ENCODE measurements around the gene FOXD1.

The FOXD1 gene

DNA sequence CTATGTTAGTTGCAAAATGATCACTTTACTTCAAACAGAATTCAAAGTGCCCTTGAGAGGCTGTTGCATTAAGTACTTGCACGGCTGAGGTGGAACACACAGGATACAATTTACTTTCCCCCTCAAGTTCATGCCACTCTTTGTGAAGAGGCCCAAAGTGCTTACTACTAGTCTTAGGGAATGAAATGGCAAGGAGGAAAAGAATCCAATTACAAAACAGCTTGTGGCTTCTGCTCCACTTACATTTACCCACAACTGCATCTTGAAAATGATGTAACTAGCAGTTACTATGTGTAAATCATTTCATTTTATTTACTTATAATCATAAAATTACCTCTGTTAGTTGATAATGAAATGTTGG lies 14.6 kb downstream of the FOXD1 start:
- Histone ChIP-seq H4K20me1 (peaks cover 46% of the 10 kb centered on the region), H3K9ac (no peak overlapping the region), H3K4me3 (no peak overlapping the region), H3K36me3 (no peaks in the 10 kb centered on the region), H3K27ac (no peak overlapping the region), H3K9me3 (peaks cover 21% of the 10 kb centered on the region), H3K4me2 (no peak overlapping the region), H3K4me1 (no peaks in the 10 kb centered on the region), H3K27me3 (peaks cover 64% of the 10 kb centered on the region)
- TF ChIP-seq Cebpa-rat (IDR thresholded peaks at IDR 0.05) = no peak

DNA sequence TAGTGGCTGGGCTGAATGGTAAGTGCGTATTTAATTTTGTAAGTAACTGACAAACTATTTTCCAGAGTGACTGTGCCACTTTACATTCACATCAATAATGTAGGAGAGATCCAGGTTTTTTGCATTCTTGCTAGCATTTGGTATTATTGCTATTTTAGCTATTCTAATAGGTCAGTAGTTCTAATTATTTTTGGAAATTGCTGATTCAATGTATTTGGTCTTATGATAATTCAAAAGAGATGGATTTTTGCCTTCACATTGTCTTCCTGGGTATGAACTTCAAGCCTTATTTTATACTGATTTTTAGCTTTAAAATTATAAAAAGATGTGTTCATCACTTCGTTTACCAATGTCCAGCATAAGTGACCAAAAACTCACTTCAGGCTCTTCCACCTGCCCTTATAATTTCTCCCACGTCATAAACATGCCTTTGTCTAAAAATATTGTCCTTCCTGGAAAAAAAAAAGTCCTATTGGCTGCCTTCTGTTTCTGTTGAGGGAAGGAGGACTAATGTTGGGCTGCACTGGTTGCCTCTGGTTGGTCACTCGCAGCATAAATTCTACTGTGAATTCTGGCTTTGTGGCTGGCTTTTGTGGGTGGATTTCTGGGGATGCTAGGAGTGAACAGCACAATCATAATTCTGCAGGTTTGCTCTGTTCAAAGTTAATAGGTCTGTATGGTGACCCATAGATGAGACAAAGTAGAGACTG lies 15.2 kb downstream of the FOXD1 start:
- TF ChIP-seq Cebpa-rat (IDR thresholded peaks at IDR 0.05) = no peak
- no peaks in the 10 kb centered on the region for H3K36me3 ChIP-seq
- H3K4me2 ChIP-seq = no peak overlapping the region
- no peaks in the 10 kb centered on the region for H3K4me1 ChIP-seq
- H3K4me3 ChIP-seq = no peak overlapping the region
- no peak overlapping the region for H3K27ac ChIP-seq
- peaks cover 21% of the 10 kb centered on the region for H3K9me3 ChIP-seq
- peaks cover 41% of the 10 kb centered on the region for H4K20me1 ChIP-seq
- no peak overlapping the region for H3K9ac ChIP-seq
- H3K27me3 ChIP-seq = peaks cover 59% of the 10 kb centered on the region

DNA sequence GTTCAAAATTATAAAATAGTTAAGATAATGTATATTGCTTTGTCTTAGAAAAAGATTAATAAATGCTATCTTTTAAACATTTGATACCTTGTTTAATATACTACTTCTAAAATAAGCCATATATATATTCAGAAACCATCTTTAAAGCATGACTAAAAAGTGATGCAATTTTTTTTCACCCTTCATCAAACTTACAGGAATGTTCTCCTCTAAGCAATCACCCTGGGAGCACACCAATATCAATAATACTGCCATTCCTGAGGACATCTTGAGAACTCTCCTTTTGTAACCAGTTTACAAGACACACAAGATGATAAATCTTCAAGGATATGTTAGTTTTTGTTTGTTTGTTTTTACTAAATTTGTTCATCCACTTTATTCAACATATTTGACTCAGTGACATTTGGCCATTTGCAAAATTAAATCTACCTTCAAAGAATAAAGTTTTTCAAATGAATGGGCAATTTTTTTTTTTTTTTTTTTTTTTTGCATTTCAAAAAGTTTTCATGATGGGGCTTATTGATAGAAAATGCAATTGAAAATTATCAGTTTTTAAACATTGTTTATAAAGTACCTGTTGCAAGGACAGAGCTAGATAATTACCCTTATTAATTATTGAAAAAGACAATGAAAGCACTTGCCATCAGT lies 17.2 kb downstream of the FOXD1 start:
- H3K9me3 ChIP-seq = peaks cover 8% of the 10 kb centered on the region
- H3K36me3 ChIP-seq = no peaks in the 10 kb centered on the region
- peaks cover 38% of the 10 kb centered on the region for H3K27me3 ChIP-seq
- H4K20me1 ChIP-seq = peaks cover 20% of the 10 kb centered on the region
- no peak overlapping the region for H3K4me3 ChIP-seq
- H3K9ac ChIP-seq = no peak overlapping the region
- H3K4me2 ChIP-seq = no peak overlapping the region
- no peaks in the 10 kb centered on the region for H3K4me1 ChIP-seq
- TF ChIP-seq Cebpa-rat (IDR thresholded peaks at IDR 0.05) = no peak
- no peak overlapping the region for H3K27ac ChIP-seq

- Histone ChIP-seq H3K27me3 (no peaks in the 10 kb centered on the region), H3K9me3 (no peaks in the 10 kb centered on the region), H4K20me1 (no peaks in the 10 kb centered on the region), H3K4me2 (no peak overlapping the region), H3K36me3 (no peaks in the 10 kb centered on the region), H3K4me3 (no peak overlapping the region), H3K9ac (no peak overlapping the region), H3K27ac (no peak overlapping the region), H3K4me1 (no peaks in the 10 kb centered on the region)
- TF ChIP-seq Cebpa-rat (IDR thresholded peaks at IDR 0.05) = no peak
These were observed 22.5 kb downstream of the FOXD1 start for GRCh38 chr5:73426034-73426433.

GRCh38 chr5:73424556-73424977 lies 24.0 kb downstream of the FOXD1 start:
- Histone ChIP-seq H3K36me3 (no peaks in the 10 kb centered on the region), H3K4me2 (no peak overlapping the region), H3K4me1 (no peaks in the 10 kb centered on the region), H3K4me3 (no peak overlapping the region), H3K27ac (no peak overlapping the region), H4K20me1 (no peaks in the 10 kb centered on the region), H3K9ac (no peak overlapping the region), H3K27me3 (peaks cover 12% of the 10 kb centered on the region), H3K9me3 (peaks cover 4% of the 10 kb centered on the region)
- no peak for TF ChIP-seq Cebpa-rat (IDR thresholded peaks at IDR 0.05)

DNA sequence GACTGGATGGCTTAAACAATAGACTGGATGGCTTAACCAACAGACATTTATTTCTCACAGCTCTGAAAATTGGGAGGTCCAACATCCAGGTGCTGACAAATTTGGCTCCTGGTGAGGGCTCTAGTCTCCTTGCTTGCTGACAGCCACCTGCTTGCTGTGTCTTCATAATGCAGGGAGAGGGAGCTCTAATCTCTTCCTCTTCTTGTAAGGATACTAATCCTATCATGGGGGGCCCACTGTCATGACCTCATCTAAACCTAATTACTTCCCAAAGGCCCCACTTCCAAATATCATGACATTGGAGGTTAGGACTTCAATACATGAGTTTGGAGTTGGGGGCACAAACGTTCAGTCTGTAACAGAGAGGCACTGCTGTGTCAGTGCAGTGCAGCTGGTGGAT lies 26.4 kb downstream of the FOXD1 start:
- Histone ChIP-seq H4K20me1 (no peaks in the 10 kb centered on the region), H3K27ac (no peak overlapping the region), H3K9me3 (peaks cover 8% of the 10 kb centered on the region), H3K4me3 (no peak overlapping the region), H3K4me1 (no peaks in the 10 kb centered on the region), H3K4me2 (no peak overlapping the region), H3K27me3 (peaks cover 36% of the 10 kb centered on the region), H3K9ac (no peak overlapping the region), H3K36me3 (no peaks in the 10 kb centered on the region)
- no peak for TF ChIP-seq Cebpa-rat (IDR thresholded peaks at IDR 0.05)

- peaks cover 8% of the 10 kb centered on the region for H3K9me3 ChIP-seq
- no peak for TF ChIP-seq Cebpa-rat (IDR thresholded peaks at IDR 0.05)
- no peak overlapping the region for H3K4me3 ChIP-seq
- H4K20me1 ChIP-seq = no peaks in the 10 kb centered on the region
- H3K27me3 ChIP-seq = peaks cover 39% of the 10 kb centered on the region
- no peaks in the 10 kb centered on the region for H3K36me3 ChIP-seq
- no peaks in the 10 kb centered on the region for H3K4me1 ChIP-seq
- no peak overlapping the region for H3K27ac ChIP-seq
- no peak overlapping the region for H3K4me2 ChIP-seq
- no peak overlapping the region for H3K9ac ChIP-seq
These were observed 27.9 kb downstream of the FOXD1 start for GRCh38 chr5:73420666-73421065.

DNA sequence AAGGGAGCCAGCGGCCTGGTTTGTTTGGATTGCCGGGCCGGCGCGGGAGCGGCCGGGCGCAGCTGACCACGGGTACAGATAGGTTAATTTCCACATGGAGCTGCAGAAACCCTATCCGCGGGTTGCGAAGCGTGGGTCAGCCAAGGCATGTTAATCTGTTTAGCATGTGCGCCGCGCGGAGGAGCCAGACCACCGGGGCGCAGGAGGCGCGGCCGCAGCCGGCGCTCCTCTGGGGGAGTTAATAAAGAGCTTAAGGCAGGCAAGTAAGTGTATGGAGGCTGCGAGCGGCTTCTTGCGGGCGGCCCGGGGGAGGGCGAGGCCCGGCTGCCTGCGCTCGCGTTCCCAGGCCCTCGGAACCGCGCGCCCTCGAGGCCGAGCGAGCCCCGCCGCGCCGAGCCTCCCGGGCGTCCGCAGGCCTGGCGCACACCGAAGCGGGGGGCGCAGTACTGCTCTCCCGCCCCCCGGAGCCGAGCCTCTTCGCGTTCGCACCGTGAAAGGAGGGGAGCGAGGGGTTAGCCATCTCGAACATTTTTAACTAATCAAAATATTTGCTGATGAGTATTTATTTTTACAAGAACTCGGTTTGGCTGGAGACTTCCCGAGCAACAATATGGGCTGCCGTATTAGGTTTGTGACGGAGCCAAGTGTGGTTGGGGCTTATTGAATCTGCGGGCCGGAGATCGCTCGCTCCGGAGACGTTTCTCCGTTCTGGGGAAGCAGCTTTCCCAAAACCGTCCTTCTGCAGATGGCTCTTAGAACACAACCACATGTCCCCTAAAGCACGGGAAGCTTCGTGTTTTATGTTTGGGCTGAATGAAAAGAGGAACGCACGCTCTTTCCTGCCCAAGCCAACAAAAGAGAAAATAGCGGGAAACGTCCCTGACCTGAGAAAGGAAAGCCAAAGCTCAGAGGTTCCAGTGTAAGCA lies 28.8 kb downstream of the FOXD1 start:
- Histone ChIP-seq H3K9me3 (peaks cover 8% of the 10 kb centered on the region), H4K20me1 (no peaks in the 10 kb centered on the region), H3K27me3 (peaks cover 39% of the 10 kb centered on the region), H3K4me2 (no peak overlapping the region), H3K4me1 (no peaks in the 10 kb centered on the region), H3K4me3 (no peak overlapping the region), H3K9ac (no peak overlapping the region), H3K27ac (no peak overlapping the region), H3K36me3 (no peaks in the 10 kb centered on the region)
- no peak for TF ChIP-seq Cebpa-rat (IDR thresholded peaks at IDR 0.05)

DNA sequence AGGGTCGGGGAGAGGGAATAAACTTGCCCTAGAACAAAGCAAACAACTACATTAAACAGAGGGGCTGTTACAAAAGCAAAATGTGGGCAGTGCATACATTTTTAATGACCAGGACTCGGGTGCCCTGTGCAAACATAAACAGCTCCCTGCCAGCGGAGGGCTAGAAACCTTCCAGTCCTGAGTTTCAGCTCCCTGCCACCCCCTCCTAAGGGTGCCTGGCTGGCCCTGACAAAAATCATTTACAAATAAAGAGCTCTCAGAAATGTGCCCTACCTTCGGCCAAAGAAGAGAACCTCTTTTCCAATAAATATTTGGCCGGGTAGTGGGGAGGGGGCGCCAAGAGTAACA lies 29.5 kb downstream of the FOXD1 start:
- Histone ChIP-seq H3K9me3 (peaks cover 8% of the 10 kb centered on the region), H3K4me2 (no peak overlapping the region), H4K20me1 (no peaks in the 10 kb centered on the region), H3K4me1 (no peaks in the 10 kb centered on the region), H3K4me3 (no peak overlapping the region), H3K27ac (no peak overlapping the region), H3K36me3 (no peaks in the 10 kb centered on the region), H3K27me3 (peaks cover 39% of the 10 kb centered on the region), H3K9ac (no peak overlapping the region)
- TF ChIP-seq Cebpa-rat (IDR thresholded peaks at IDR 0.05) = no peak

DNA sequence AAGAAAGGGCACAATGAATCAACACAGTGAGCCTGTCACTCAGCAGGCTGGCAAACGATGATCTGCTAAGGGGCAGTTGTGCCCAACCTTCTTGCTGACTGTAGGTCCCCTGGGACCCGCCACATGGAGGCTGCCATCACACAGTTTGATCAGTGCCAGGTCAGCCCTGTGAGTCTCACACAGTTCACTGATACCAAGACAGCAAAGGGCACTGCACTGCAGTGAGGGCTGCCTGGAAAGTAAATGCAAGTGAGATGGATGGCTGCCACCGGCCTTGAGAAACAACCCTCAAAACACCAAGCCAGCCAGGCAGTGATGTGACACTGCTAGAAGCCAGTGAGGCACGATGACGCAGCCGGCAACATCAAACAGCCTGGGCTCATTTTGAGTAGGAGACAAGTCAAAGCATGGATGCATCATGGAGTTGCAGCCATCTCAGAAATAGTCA lies 30.3 kb downstream of the FOXD1 start:
- no peaks in the 10 kb centered on the region for H3K36me3 ChIP-seq
- no peak overlapping the region for H3K27ac ChIP-seq
- H3K4me1 ChIP-seq = no peaks in the 10 kb centered on the region
- TF ChIP-seq Cebpa-rat (IDR thresholded peaks at IDR 0.05) = no peak
- H3K4me2 ChIP-seq = no peak overlapping the region
- H3K9me3 ChIP-seq = peaks cover 8% of the 10 kb centered on the region
- peaks cover 39% of the 10 kb centered on the region for H3K27me3 ChIP-seq
- no peak overlapping the region for H3K9ac ChIP-seq
- no peaks in the 10 kb centered on the region for H4K20me1 ChIP-seq
- no peak overlapping the region for H3K4me3 ChIP-seq

All from BLaER1 (cell line).